HG03520 (cell line): ENCODE data around the gene PEPD.
"Not testable (repeated sequence)": the region's sequence is repeated elsewhere in the genome, so short reads cannot be mapped to it uniquely, and the experiment has no call there.

Experiments
- ATAC-seq: cut with Tn5 transposase; IDR thresholded peaks from one replicate; pipeline ENCODE4 v1.9.1; 2021; ENCODE audit warnings: mild to moderate bottlenecking, moderate library complexity; ENCODE audit not compliant: unreplicated experiment

Gene PEPD

GRCh38 chr19:33521480-33522370 lies at the start of gene PEPD:
Gene PEPD, minus strand, starts transcription at chr19:33521791. Its CDS starts 31 bp downstream, at chr19:33521760.
- ATAC-seq = no peak

GRCh38 chr19:33569821-33570220 lies 48.2 kb upstream of the PEPD start:
- no peak for ATAC-seq

GRCh38 chr19:33568706-33569105 lies 47.1 kb upstream of the PEPD start:
- no peak for ATAC-seq

DNA sequence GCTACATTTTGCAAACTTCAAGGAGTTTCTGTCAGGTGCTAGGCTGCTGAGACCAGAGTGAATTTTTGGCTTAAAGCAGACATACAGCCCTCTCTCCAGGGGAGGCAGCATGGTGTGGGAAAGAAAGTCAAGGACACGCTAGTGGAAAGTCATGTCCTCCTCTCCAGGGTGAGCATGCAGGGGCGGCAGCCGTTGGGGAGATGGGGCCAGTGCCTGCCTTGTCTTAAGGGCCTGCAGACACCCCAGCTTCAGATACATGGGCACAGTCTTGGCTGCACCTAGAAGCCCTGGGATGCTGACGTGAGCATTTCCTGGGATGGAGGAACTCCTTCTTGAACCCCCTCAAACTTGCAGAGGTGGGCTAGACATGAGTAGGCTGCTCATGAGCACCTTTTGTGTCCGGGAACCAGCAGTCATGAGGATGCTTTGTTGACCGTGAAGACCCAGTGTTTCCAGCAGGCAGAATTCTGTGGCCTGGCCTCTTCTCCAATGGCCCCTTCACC lies 43.3 kb upstream of the PEPD start:
- ATAC-seq = no peak

GRCh38 chr19:33562636-33563035 lies 41.0 kb upstream of the PEPD start:
- no peak for ATAC-seq

- ATAC-seq = not testable (repeated sequence)
Observed at GRCh38 chr19:33561666-33562065, 40.1 kb upstream of the PEPD start.

GRCh38 chr19:33561261-33561660 lies 39.7 kb upstream of the PEPD start:
- no peak for ATAC-seq

GRCh38 chr19:33559996-33560395 lies 38.4 kb upstream of the PEPD start:
- no peak for ATAC-seq

DNA sequence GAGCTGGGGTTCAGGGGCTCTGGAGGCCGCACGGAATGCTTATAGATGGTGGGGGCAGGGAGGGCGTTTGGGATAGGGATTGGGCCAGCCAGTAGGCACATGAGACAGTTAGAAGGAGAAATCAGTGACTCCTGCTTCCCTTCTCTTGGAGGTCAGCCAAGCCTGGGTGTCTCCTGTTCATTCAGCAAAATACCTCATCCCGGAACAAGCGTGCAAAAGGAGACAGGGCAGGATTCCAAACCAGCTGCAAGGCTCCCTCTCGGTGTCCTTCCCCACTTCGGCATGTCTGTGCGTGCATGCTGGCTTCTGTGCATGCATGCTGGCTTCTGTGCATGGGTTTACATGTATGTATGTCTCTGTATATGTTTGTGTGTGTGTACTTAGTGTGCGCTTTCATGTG lies 37.3 kb upstream of the PEPD start:
- ATAC-seq = no peak

DNA sequence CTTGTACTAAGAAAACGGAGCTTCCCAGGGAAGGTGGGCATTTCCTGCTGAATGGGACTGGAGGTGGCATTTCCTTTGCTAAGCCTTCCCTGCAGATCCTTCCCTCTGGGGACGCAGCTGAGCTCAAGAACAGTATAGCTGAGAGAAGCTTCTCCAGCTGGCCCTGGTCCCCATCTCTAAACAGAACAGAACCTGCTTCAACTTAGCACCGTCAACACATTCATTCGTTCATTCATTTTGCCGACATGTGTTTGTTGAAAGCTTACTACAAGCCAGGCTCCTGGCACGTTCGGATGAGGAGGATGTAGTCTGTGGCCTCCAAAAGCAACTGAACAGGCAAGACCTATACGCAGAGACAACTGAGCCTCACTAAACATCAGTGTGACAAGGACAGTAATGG lies 36.6 kb upstream of the PEPD start:
- ATAC-seq = no peak

DNA sequence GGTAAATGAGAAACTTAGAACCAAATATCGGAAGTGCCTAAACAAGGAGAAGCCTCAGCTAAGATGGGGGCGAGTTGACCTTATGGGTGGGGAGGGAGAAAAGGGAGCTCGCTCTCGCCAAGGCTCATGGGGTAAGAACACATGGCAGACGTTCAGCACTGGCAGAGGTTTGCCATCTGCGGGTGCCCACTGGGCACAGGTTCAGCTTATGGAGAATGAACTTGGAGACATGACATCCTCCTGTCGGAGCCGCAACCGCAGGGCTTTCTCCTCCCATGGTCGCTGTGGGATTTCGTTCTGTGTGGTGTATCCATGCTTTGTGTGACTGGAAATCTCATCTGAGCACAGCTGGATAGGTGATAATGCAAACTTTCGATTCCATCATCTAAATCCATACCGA lies 36.1 kb upstream of the PEPD start:
- no peak for ATAC-seq

GRCh38 chr19:33557196-33557595 lies 35.6 kb upstream of the PEPD start:
- no peak for ATAC-seq

DNA sequence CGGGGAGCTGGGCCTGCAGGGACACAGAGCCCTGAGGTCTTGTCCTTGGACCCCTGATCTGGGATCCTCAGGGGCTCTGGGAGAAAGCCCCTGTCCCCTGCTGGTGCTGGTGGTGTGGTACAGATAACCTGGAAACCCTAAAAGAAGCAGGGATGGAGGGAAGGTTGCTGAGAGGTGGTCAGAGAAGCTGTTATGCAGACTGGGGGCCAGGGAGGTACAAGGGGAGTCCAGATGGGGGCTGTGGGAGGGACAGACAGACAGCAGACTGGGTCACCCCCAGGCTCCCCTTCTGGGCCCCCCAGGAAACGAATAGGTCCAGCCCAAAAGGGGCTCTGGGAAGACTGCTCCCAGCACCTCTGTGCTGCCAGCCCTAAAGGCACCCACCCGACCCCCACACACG lies 34.7 kb upstream of the PEPD start:
- ATAC-seq = no peak

- not testable (repeated sequence) for ATAC-seq
Observed at GRCh38 chr19:33555726-33556125, 34.1 kb upstream of the PEPD start.

DNA sequence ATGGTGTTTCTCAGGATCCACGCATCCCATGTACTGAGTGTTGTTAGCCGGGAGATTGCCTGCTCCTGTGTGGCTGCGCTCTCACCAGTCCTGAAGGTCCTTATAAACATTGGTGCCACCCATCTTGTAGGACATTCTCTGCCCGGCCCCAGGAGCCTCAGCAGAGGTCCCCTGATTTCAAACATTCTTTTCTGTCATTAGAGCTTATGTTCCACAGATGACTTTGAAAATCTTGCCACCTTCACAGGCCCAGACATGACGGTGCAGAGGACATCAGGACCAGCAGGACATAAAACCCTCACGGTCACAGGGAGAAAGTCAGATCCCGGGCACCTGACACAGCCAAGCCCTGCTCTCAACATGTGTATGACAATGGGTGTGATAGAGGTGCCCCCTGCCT lies 33.2 kb upstream of the PEPD start:
- ATAC-seq = no peak

DNA sequence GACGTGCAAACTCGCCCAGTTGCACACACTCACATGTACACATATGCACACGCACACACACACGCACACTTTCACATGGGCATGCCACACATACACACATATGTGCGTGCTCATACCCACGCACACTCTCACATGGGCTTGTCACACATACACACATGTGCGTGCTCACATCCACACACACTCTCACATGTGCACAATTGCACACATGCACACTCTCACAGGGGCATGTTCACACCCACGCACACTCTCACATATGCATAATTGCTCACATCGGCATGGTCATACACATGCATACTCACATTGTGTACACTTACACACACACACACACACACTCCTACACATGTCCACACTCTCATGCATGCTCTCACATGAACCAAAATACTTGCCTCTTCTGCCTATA lies 32.8 kb upstream of the PEPD start:
- ATAC-seq = no peak

DNA sequence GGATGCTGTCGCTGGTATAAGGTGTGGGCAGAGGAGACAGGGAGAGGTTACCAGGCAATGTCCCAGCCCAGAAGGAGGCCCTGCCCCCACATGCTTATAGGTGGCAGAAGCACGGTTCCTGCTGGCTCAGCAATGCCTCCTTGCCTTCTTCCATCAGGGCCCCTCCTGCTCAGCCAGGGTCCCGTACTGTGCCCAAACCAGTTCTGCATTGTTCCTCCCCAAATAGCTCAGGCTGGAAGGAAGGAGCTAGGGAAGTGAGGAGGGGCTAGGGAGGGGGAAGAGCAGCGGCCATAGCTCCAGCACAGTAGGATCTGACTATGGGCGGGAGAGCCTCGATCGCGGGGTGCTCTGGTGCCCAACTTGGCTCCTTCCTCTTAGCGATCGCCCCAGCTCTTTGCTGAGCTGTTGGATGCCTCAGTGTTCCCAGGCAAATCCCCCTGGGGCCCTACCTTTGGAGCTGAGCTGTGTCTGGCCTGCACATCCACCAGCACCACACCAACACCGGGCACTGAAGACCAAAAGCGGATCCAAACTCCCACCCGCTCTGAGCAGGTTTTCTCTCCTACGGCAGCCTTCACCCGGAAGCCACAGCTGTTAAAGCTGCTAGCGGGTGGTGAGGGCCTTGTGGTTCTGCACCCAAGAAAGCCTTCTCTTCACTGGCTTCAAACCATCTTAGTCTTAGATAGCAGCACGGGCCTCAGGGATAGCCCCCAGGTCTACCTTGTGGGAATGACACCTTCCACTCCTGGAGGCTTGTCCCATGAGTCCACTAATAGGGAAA lies 32.1 kb upstream of the PEPD start:
- ATAC-seq = no peak

GRCh38 chr19:33552928-33553279 lies 31.3 kb upstream of the PEPD start:
- ATAC-seq = no peak

DNA sequence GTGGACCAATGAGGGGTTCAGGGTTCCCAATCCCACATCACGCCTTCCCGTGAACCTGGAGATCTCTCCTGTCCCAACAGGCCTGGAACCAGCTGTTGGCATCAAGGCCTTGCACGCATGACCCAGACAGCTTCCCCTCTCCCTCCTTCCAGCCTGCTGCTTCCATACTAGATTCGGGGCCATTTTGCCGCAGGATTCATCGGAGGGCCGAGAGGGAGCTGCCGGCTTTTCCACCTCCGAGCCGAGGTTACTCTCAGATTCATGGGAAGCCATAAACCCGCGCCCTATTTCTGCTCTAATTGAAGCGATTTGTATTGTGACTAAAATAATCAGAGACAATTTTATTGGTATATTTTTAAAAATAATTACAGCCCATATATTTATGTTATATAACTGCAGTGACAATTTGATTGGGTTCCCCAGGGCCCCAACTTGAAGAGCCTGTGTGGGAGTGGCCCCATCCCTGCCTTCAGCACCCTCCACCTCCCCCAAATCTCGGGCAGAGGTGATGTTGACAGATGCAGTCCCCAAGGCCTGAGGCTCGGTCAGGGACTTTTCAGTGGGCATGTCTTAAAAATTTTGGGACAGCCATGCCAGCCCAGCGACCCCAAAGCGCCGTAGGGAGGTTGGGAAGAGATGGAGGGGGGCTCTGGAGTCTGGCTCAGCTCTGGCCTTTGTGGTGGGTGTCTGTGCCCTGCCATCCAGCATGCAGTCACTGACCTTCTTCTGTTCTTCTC lies 30.8 kb upstream of the PEPD start:
- ATAC-seq = no peak

GRCh38 chr19:33551676-33552075 lies 30.1 kb upstream of the PEPD start:
- ATAC-seq = no peak

DNA sequence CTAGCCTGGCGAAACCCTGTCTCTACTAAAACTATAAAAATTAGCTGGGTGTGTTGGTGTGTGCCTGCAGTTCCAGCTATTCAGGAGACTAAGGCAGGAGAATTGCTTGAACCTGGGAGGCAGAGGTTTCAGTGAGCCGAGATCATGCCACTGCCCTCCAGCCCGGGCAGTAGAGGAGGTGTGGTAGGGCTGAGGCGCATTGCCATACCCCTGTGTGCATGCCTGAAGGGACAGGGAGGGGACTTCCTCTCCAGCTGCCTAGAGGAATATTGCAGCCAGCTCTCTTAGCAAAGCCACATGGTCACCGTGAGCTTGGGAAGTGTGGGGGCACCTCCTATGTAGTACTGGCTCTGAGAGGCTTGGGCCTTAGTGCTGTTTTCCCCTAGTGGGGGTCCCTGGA lies 29.2 kb upstream of the PEPD start:
- no peak for ATAC-seq
